HG02970 (cell line): ENCODE results near the gene ABLIM1.

ENCODE experiments used
- ATAC-seq: cut with Tn5 transposase; IDR thresholded peaks from one replicate; pipeline ENCODE4 v1.9.1; 2021; ENCODE audit warnings: mild to moderate bottlenecking, moderate library complexity, moderate number of reproducible peaks; ENCODE audit not compliant: unreplicated experiment, low FRiP score

The ABLIM1 gene

DNA sequence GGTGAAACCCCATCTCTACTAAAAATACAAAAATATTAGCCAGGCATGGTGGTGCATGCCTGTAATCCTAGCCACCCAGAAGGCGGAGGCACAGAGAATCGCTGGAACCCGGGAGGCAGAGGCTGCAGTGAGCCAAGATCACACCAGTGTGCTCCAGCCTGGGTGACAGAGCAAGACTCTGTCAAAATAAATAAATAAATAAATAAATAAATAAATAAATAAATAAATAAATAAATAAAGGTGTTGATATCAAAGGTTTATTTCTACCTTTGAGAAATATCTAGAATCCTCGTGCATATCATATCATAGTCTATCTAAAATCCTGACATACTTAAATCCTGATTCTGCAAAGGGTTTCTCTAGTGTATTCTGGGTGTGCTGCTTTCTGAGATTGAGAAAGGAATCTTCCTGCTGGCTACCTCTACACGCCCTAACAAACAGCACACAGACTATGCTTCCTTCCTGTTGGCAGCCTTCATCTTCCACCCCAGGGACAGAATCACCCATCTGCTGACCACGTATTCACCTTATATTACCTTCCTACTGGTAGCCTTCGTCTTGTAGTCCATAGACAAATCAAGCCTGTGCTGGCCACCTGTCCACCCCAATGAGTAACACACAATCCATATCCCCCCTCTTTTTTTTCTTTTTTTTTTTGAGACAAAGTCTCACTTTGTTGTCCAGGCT, 8.7 kb downstream of the ABLIM1 start:
- no peak for ATAC-seq

DNA sequence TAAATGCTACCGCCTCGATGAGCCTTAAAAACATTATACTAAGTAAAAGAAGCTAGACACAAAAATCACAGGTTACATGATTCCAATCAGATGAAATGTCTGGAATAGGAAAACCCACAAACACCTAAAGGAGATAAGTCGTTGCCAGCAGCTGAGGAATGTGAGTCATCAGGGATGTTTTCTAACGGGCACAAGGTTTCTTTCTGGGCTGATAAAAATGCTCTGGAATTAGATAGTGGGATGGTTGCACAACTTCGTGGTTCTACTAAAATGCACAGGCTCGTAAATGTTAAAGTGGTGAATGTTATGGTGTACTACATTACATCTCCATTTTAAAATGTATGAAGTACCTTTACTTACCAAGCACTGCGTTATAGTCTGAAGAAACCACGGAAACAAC, 9.7 kb downstream of the ABLIM1 start:
- ATAC-seq: no peak

DNA sequence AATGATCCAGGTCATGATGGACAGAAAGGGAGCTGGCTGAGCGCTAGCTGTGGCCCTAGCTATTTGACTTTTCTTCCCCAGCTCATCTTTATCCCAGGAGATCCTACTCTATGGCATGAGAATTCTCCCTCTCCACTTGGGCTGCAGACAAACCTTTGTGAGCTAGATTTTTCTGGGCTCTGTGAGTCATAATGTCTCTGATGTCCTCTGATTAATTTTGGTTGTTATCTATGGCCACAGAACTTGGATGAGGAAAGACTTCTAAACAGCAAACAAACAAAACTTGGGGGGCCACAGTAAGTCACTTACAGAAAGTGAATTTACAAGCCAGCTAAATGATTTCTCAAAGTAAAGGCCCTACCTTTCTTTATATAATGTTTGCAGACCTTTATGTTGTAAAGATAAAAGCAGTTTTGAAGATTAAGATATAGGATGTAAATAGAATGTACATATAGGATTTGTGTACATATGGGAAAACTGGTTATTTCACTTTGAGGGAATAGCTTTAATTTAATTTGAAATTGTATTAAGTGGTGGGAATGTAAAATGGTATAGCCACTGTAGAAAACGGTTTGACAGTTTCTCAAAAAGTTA, 10.4 kb downstream of the ABLIM1 start:
- ATAC-seq: no peak

DNA sequence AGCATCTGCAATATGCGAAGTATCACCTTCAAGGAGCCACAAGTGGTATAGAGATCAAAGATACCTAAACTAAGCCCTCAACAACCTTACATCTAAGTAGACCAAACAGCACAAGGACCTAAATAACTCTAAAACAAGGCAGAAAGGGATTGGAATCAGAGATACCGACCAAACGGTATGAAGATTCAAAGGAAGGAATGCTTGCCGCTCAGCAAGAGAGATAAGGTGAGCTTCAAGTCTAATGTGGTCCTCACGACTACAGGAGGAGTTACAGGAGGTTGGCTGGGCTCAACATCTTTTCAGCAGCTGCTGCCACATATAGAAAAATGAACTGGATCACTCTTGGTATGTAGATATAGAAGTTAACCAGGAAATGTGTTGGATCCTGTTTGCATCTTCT, 11.6 kb downstream of the ABLIM1 start:
- no peak for ATAC-seq

DNA sequence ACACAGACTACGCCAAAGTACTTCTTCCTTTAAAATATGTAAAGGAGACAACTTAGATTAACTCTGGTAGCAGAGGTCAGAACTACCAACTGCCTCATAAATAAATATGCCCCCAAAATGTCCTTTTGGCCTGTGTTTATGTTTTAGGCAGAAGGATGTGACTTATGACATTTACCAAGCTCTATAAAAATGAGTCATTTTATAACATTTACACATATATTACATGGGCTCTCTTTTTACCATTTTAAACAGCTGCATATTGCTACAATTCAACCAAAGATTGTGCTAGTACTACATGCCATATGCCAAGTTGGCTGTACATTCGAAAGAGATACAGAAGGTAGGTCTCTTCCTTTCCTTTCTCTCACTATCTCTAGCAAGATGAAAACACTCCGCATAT, 12.4 kb downstream of the ABLIM1 start:
- ATAC-seq: no peak

DNA sequence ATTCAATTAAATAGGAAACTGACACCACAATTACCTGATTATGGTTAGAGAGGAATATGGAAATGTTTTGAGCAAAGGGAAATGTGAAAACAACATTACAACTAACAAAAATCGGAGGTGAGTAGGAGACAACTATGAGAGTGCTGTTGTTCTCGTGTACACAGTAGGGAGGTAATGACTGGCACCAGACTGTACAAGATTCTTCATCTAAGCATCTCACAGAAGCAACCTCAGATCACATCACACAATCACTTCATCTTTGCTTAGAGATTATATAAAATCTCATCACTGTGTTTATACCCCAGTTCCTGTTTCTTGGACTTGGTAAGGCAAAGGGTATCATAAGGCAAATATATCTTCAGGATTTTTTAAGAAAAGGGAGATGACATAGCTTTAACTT, 14.9 kb downstream of the ABLIM1 start:
- no peak for ATAC-seq

DNA sequence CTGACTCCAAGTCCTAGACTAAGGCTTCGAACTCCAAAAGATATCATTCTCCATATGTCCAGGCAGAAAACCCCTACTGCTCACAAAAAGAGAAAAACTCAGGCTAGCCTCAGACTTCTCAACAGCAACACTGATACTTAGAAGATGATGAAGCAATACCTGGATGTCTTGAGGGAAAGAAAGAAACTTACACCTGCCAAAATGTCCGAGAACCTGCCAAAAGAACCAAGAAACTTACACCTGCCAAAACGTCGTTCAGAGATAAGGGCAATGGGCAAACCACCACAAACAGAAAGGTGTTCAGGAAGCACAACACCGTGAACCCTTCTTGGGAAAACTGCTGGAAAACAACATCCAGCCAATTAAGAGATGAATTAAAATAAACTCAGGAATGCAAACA, 15.3 kb downstream of the ABLIM1 start:
- no peak for ATAC-seq

DNA sequence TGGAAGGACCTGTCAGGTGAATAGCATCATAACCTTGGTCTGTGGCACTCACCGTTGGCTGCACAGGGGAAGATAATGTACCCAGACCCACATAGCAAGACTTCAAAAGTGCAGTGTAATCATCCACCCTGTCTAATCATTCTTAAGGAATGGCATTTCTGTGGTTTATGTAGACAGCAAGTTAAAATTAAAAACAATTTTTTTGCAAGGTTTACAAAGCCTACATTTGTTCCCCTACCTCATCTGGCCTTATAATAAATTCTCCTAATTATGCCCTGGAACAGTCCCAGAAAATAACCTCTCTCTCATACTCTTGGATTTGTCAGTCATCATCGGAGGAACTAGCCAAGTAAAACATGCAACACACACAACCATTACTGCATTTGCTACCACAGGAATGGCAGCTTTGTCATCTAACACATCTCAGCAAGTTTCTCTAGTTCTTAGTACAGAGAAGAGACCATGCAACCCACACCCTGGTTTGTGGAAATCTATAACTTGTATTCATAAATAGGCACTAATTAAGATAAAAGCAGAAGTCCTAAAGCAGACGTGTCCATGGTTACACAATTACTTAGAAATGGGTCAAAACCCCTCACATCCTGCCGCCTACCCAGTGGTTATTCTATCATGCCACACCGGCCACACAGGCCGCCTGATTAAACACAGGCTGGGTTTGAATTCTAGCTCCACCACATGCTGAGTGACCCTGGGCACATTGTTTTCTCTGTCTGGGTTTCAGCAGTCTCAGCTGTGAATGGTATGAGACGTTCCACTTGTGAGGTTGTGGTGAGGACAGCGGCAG, 19.1 kb downstream of the ABLIM1 start:
- ATAC-seq: no peak

DNA sequence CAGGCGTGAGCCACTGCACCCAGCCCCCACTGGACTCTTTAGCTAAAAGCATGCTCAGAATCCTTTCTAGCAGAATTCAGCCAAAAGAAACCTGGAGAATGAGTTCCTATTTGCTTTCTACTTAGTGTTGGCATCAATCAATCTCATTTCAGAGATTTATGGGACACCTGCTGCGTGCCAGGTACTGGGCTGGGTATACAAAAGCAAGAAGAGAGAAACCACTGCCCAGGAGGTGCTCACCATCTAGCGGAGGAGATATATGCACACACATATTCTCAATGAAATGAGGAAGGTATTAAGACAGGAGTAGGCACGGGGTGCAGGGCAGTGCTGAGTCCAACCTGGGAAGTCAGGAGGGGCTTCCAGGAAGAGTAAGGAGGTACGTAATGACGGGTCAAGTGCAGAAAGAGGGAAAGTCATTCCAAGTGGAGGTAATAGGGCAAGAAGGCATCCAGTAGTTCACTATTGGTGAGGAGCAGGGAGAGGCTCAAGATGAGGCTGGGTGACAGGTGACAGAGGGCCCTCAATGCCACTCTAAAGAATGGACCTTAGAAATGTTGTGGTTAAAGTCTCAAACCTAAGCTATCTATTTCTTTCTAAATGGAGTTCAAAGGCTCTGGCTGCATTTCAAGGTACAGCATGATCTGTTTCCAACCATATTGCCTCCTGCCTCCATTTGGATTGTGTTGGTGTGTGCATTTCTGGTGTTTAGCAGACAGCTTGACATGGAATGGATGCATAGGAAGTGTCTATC, 22.1 kb downstream of the ABLIM1 start:
- no peak for ATAC-seq

DNA sequence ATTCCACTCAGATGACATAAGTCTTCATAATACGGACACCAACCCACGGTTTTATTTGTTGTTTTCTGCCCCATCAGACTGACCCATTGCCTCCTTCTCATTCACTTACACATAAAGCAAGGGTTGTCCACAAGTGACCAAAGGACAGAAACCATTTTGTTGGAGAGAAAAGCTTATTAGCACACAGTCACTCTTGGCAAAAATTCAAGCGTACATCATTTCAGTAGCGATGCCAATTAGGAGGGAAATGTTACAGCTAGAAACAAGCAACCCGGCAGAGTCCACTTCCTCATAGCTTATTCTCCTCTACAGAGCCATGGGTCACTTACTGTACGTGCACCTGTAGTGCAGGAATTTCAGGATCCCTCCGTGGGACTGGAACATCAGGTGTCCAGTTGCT, 23.0 kb downstream of the ABLIM1 start:
- no peak for ATAC-seq

DNA sequence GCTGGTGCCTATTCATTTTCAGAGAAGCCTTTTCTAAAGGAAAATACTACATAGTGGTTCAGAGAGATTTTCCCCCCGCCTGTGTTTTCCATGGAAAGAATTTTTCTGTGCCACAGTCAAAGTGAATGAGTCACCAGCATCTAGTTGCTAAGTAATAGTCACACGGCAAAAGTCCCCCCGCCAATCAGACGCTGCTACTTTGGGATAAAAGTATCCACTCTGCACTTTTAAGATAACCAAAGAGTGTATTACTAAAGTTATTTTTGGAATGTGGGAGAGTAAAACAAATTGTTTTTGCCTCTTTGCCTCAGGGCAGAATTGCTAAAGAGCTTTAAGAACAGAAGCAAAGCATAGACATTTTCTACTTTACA, 23.5 kb downstream of the ABLIM1 start:
- no peak for ATAC-seq

DNA sequence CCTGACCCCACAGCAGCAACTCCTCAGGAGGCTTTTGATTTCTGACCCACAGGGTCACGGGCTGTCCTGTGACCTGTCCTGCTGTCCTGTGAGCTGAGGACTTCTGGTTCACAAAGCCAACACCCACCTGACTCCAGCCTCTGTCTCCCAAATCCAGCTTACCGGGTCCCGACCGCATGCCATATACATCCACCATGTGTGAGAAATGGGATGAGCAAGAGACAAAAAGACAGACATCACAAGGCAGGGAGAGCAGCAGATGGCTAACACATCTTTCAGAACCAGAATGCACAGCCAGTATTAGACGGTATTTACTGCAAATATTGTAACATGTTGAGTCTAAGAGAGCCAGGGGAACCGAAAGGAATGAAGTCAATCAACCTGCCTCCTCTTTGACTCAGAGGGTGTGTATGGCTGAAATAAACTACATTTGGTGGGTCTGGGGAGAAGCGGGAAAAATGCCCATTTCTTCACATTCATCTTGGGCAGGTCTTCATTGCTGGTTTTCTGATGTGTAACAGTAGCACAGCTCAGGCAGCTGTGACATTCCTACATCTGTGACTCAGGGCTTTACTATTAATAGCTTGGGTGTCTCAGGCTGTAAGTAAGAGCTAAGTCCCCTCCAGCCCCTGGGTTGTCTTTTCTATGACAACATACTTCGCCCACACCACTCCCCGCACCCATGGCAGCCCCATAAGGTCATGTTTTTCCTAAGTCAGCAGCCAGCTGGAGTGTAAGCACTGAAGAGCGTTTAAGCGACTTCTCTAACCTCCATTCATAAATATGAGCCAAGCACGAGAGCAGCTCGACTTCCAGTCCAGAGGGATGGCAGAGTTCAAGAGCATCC, 25.0 kb downstream of the ABLIM1 start:
- ATAC-seq: no peak

DNA sequence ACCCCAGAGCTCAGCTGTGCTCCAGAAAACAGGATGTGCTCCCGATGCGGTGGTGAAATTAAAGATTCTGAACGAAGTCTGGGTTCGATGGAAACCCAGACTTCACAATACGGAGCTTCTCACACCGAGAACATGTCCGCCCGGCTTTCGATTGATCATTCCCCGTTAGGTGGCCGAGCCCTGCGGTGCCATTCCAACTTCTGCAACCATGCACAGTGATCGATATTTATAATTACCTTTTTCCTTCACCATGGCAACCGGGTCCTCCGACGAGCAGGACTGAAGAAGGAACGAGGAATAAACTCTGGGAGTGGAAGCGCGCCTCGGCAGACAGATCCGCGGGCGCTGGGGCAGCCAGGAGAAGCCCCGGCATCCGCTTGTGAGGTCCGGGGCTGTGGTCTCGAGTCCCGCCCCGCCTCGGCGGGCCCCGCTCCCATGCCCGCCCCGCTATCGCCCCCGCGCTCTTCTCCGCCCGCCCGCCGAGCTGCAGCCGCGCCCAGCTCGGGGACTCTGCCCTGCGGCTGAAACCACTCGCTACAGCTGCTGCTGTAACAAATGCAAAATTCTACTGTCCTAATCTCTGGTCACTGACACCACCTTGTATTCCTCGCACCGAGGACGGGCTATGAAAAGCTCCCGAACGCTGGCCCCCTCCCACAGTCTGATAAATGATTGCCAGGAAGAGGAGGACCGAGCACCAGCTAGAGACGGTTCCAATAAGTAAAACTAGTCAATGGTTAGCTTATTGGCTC, 26.2 kb downstream of the ABLIM1 start:
- ATAC-seq: peak; percentile 50

DNA sequence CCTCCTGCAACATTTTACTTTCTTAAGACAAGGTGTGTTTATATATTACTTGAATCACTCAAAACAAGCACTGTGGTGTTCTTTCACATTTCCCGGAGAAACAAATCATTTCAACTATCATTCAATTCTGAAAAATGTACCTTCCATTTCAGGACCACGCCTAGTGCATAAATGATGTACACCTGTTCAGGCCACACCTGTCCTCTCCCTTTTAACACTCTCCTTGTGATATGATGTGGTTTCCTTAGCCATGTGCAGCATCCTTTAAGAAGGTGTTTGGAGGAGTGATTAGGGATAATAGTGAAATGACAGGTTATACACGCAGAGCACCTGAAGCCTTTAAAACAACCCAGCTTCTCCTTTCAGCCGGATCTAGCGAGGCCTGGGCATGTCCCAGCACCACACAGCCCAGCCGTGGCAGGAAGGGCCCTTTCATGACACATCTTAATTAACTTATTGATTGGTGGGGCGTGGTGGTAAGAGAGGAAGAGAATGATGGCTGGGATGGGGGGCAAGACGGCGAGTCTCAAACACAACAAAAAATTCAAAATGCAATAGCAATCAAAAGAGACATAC, 26.9 kb downstream of the ABLIM1 start:
- ATAC-seq: no peak

DNA sequence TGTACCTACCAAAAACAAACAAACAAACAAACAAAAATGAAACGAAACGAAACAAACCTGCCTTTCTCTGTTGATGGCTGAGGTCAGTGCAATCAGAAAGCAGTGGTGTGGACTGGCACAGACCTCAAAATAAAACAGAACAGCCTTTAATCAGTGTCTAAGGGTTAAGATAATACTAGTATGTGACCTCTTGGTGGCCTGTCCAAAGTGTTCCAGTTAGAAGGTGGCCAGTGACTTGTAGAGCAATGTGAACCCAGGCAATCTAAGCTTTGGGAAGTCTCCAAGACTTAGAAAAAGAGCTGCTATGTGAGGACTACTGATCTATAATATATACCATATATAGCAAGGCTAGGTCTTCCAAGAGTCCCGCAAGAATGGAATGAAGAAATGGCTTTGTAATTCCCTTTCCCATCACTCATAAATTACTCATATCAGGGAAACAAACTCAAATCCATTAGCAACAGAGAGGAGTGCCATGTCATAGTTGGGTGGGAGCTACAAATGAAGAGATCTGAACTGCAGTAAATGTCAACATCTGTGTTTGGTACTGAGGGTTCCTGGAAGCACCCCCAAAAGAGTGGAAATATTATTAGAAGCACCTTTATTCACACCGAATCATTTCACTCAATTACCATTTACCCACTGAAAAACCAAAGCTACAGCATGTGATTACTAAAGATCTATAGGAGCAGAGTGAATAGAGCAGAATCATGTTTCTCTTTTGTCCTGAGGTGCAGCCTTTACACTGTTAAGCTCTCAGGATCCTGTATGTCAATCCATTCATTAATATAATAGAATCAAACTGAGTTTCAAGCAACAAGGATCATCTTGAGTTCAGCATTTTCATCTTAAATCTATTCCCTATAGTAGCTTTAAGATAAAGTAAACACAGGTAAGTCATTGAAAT, 28.0 kb downstream of the ABLIM1 start:
- no peak for ATAC-seq

DNA sequence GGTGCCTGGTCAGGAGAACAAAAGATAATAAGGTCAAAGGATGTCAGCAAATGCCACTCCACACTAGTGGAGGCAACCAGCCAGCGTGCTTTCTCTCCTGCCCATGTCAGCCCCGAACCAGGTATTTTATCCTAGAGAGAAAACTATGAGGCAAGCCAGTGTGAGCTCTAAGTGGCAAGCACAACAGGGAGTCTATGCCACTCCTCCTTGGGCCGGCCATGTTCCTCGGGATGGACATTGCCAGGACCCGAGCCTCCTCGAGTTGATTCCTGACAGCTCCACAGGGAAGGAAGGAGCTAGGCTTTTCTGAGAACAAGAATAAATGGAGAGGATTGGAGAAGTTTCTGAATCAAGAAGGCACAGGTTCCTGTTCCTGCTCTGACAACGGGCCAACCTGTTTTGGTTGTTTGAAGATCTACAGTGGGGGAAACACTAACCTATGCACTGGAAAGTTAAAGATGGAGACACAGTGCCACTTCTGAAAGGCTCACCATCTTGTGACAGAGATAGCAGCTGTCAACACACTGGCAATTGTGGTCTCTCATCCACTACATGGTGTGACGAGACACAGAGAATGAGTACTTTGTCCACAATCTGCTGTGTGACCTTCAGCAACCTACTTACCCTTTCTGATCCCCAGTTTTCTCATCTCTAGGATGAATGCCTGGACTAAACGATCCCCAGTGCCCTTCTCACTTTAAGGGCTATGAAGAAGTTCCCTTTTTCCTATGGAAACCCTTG, 28.8 kb downstream of the ABLIM1 start:
- ATAC-seq: no peak

DNA sequence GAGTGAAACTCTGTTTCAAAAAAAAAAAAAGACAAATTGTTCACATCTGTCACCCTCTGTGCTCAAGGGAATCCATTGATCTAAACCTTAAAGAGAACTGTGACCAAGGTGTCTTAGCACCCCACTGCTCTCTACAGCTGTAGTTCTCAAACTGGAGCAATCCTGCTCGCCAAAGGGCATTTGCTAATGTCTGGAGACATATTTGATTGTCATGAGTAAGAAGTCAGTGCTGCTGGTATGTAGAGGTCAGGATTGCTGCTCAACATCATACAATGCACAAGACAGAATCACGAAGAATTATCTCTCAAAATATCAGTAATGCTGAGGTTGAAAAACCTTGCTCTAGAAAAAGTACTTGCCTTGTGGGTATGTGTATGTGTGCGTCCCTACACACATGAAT, 30.0 kb downstream of the ABLIM1 start:
- ATAC-seq: no peak

DNA sequence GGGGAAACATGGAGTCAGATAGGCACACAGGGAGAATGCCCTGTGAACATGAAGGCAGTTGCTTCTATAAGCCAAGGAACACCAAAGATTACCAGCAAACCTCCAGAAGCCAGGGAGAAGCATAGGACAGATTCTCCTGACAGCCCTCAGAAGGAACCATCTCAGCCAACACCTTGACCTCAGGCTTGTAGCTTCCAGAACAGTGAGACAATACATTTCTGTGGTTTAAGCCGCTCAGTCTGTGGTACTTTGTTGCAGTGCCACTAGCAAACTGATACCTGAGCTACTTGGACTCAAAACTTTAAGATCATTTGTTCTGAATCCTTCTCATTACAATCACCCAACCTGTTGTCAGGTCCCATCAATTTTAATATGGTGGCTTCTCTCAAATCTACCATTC, 31.2 kb downstream of the ABLIM1 start:
- ATAC-seq: no peak
